ENCODE data around the gene FRAT2. TPM values are rescaled to one million over a fixed set of nuclear protein-coding genes. Genes with fewer than 3 reads are reported as not detected.

The FRAT2 gene
- polyA plus RNA-seq, 4 donors = 4.5 to 13.2 (median 12.2) TPM

DNA sequence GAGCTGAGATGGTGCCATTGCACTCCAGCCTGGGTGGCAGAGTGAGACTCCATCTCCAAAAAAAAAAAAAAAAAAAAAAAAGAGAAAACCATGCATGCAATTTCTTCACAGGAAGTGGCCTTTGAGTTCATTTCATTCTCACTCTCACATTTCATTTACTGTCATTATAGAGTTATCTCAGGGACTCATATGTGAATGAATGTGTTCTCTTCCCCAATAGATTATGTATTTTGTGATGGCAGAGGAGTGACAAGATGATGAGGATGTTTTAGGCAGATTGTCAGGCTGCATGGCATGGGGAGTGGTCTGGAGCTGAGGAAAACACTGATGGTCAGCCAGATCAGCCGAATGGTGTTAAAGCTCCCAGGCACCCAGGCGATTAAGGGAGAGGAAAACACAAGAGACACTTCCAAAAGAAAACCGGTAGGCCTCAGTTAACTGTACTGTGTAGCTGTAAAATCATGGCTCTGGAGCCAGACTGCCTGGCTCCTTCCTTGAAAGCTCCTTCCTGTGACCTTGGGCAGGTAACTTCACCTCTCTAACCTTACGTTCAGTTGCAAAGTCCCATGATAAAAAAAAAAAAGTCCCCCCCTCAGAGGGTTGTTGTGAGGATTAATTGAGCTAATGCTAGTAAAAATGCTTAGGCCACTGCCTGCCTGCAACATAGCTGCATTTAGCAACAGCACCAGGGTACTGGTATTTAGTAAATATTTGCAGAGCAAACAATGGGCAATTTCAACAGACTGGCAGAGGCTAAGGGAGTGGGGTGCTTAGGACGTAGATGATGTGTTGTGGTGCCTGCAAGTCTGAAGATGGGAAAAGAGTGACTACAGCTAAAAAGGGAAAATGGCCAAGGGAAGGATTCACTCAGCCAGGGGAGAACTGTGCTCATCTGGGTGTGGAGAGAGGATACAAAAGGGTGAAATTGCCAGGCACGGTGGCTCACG lies 6.9 kb downstream of the FRAT2 start:
- DNase-seq (ENCODE audit: low read depth in 4 of 4, low spot score in 3 of 4) = no peak

GRCh38 chr10:97325754-97326153 lies 8.8 kb downstream of the FRAT2 start:
- no peak for DNase-seq (ENCODE audit: low read depth in 4 of 4, low spot score in 3 of 4)

DNA sequence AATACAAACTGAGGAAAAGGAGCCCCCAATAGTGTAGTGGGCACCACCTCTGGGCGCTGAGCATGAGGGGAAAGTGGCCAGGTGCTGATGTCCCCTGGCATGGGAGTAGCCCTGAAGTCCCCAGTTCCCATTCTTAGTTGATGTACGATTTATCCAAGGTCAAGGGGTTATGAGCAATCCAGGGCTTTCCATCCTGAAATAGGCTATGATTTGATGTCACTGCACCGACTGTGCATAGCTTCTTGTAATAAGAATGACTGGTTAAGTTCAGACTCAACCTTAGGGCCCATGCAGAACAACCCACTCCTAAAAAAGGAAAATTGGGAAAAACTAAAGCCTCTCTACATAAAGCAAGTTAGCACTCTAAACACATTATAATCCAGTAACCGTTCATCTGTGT lies 11.0 kb downstream of the FRAT2 start:
- no peak for DNase-seq (ENCODE audit: low read depth in 4 of 4, low spot score in 3 of 4)

- DNase-seq (ENCODE audit: low read depth in 4 of 4, low spot score in 3 of 4) = no peak
Measured at GRCh38 chr10:97321804-97322190, 12.7 kb downstream of the FRAT2 start.

DNA sequence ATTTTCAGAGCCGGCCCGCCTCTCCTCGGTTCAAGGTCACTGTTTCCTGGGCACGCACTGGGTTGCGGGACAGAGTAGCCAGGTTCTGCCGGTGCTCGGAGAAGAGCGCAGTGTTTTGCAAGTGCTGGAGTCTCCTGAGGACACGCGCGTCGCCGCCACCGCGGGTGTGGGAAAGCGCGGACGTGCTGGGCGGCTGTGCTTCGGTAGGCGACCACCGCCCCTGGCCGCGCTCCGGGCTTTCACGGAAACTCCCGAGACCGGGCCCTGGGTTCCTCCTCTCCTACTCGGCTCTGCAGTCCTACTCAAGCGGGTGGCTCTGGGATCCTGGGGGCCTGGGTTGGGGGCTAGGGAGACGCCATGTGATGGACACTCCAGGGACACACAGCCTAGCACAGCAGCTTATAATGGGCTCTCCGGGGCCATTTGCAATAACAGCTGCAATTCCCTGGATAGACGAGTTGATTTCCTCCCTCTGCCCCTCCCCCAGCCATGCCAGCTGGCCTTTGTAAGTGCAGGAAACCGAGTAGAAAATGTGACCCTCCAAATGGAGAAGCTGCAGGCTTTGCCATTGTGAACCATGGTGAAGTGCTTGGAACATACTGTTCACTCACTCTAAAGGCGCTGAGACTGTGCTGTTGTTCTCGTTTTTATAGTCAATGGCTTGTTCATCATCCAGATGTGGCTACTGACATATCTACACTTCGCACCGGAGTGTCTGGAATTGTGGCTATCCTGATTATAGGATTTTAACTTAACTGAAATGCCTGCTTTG lies 13.3 kb downstream of the FRAT2 start:
- DNase-seq (ENCODE audit: low read depth in 4 of 4, low spot score in 3 of 4) = no peak

GRCh38 chr10:97320480-97321031 lies 14.0 kb downstream of the FRAT2 start:
- DNase-seq (ENCODE audit: low read depth in 4 of 4, low spot score in 3 of 4) = no peak

- no peak for DNase-seq (ENCODE audit: low read depth in 4 of 4, low spot score in 3 of 4)
Measured at GRCh38 chr10:97319671-97320479, 14.7 kb downstream of the FRAT2 start.

DNA sequence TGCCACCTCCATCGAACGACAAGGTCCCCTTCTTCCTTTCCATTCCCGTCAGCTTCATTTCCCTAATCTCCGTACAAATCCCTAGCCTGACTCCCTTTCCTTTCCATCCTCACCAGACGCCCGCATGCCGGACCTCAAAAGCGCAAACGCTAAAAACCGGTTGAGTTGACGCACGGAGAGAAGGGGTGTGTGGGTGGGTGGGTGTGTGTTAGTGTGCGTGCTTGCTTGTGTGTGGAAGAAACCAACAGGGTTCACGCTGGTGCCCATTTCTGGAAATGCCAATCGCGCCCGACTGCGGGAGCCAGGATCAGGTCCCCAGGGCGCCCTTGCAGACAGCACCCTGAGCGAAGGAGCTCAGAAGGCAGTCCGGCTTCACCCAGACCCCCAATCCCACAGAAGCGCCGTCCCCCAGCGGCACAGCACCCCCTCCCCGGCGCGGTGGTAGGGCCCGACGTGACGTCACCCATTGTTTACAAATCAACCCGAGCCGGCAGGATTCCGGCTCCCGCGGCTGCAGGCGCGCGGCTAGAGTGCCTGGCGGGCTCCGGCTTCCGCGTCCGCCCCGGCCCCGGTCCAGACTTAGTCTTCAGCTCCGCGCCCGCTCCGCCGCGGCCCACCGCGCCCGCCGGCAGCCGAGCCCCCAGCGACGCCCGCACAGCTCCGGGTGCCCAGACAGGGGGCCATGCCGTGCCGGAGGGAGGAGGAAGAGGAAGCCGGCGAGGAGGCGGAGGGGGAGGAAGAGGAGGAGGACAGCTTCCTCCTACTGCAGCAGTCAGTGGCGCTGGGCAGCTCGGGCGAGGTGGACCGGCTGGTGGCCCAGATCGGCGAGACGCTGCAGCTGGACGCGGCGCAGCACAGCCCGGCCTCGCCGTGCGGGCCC lies 15.5 kb downstream of the FRAT2 start, which contains the start of gene FRAT1:
TSS of gene FRAT1 (plus strand) at position 500 of the 880 bp plus-strand sequence. CDS start at position 683, 183 bp downstream.
- DNase-seq (ENCODE audit: low read depth in 4 of 4, low spot score in 3 of 4) = peak in 3 of 4 donors; percentile 81 to 84 (median 82)

GRCh38 chr10:97314671-97315070 lies 19.9 kb downstream of the FRAT2 start:
- no peak for DNase-seq (ENCODE audit: low read depth in 4 of 4, low spot score in 3 of 4)

DNA sequence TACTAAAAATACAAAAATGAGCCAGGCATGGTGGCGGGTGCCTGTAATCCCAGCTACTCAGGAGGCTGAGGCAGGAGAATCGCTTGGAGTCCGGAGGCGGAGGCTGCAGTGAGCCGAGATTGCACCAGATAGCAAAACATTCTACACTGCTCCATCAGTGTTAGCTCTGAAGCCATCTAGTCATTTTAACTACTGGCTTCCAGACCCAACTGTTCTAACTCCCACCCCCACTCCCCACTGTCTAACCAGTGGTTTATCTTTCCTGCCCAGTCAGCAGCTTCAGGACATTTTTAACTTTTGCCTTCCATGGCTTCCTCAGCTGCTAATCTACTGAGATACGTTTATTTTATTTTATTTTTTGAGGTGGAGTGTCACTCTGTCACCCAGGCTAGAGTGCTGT lies 21.6 kb downstream of the FRAT2 start:
- no peak for DNase-seq (ENCODE audit: low read depth in 4 of 4, low spot score in 3 of 4)

GRCh38 chr10:97311111-97311626 lies 23.4 kb downstream of the FRAT2 start:
- DNase-seq (ENCODE audit: low read depth in 4 of 4, low spot score in 3 of 4) = no peak

- no peak for DNase-seq (ENCODE audit: low read depth in 4 of 4, low spot score in 3 of 4)
Measured at GRCh38 chr10:97307866-97308780, 26.4 kb downstream of the FRAT2 start.

DNA sequence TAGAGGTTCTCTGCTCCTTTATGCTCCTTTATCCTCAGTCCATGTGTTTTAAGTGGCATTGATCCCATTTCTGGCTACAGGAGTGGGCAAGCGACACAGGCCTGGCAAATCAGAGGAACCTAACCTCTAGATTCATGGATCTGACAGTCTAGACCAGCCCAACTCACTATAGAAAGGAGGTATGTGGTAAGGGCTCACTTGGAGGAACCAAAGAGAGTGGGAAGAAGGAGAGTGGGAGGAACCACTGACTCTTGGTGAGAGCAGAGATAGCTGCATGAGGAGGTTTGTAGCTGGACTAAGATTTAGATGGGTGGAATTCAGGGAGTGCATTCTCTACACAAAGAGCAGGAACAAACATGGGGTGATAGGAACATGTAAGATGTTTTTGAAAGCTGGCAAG lies 27.1 kb downstream of the FRAT2 start:
- DNase-seq (ENCODE audit: low read depth in 4 of 4, low spot score in 3 of 4) = no peak

DNA sequence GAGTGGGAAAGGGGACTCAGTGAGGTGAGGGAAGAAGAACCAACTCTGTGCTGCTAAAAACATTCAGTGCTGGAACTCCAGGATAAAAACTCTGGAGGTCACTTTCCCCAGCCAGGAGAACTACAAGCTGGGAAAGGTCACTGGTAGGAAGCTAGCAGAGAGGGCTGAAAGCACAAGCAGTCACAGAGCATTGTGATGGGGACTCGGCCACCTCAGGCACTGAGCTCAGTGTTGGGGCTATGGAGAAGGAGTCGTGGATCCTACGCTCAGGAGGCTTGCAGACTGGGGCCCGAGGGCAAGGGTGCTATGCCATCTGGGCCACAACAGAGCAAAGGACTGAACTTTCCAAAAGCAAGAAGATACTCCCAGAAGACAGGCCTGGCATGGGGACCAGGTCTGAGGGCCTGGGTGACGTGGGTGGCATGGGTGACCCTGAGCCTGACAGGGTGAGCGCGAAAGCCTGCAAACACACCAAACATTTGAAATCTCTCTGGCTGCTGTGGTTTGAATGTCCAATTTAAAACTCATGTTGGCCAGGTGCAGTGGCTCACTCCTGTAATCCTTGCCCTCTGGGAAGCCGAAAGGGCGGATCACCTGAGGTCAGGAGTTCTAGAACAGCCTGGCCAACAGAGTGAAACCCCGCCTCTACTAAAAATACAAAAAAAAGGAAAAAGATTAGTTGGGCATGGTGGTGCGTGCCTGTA lies 32.3 kb downstream of the FRAT2 start:
- no peak for DNase-seq (ENCODE audit: low read depth in 4 of 4, low spot score in 3 of 4)

- DNase-seq (ENCODE audit: low read depth in 4 of 4, low spot score in 3 of 4) = no peak
Measured at GRCh38 chr10:97300980-97301379, 33.5 kb downstream of the FRAT2 start.

GRCh38 chr10:97298223-97298571 lies 36.3 kb downstream of the FRAT2 start:
- DNase-seq (ENCODE audit: low read depth in 4 of 4, low spot score in 3 of 4) = no peak

DNA sequence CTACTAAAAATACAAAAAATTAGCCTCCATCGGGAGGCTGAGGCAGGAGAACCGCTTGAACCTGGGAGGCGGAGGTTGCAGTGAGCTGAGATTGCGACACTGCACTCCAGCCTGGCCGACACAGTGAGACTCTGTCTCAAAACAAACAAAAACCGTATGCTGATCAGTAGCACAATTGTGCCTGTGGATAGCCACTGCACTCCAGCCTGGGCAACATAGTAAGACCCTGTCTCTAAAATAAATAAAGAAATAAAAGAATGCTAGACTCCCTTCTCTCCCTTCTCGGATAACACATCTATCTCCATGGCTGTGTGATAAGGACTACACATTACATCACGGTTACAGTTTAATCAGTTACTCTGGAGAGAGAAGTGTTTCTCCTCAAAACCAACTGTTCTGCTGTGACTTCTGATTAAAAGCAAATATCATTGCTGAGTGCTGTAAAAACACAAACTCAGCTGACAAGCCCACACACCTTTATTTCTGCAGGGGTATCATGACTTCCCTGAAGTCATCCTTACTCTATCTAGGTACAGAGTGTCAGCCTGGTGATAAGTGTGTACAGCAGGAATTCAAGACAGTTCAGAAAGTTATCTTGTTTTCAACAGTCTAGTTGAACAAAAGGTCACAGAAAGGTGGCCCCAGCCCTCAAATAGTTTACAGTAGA lies 36.8 kb downstream of the FRAT2 start:
- no peak for DNase-seq (ENCODE audit: low read depth in 4 of 4, low spot score in 3 of 4)
